GM21526 (cell line): ENCODE measurements around the gene SELENOW.
"Not testable (repeated sequence)": the region's sequence is repeated elsewhere in the genome, so short reads cannot be mapped to it uniquely, and the experiment has no call there.

Source experiments
- ATAC-seq: cut with Tn5 transposase; IDR thresholded peaks from one replicate; pipeline ENCODE4 v1.9.1; 2021; ENCODE audit warnings: moderate library complexity; ENCODE audit not compliant: unreplicated experiment, low FRiP score

The SELENOW gene

GRCh38 chr19:47778049-47778953, at the start of gene SELENOW:
Gene SELENOW (plus strand): TSS chr19:47778703. CDS start chr19:47778786, 83 bp downstream.
- no peak for ATAC-seq

- ATAC-seq = no peak
These were observed 49.1 kb upstream of the SELENOW start for GRCh38 chr19:47729468-47729798.

GRCh38 chr19:47729799-47730520, 48.5 kb upstream of the SELENOW start:
- ATAC-seq = no peak

- no peak for ATAC-seq
These were observed 48.0 kb upstream of the SELENOW start for GRCh38 chr19:47730521-47730889.

- no peak for ATAC-seq
These were observed 47.6 kb upstream of the SELENOW start for GRCh38 chr19:47730910-47731309.

- ATAC-seq = no peak
These were observed 43.4 kb upstream of the SELENOW start for GRCh38 chr19:47735131-47735530.

GRCh38 chr19:47740866-47741519, 37.5 kb upstream of the SELENOW start:
- no peak for ATAC-seq

GRCh38 chr19:47741544-47742140, 36.9 kb upstream of the SELENOW start:
- no peak for ATAC-seq

GRCh38 chr19:47742634-47743033, 35.9 kb upstream of the SELENOW start:
- ATAC-seq = no peak

GRCh38 chr19:47745010-47745901, 33.2 kb upstream of the SELENOW start, which contains the start of gene NOP53:
Gene NOP53 (plus strand): TSS chr19:47745546. CDS start chr19:47745560, 14 bp downstream.
- ATAC-seq = peak; percentile 52

GRCh38 chr19:47746129-47746528, 32.4 kb upstream of the SELENOW start:
- not testable (repeated sequence) for ATAC-seq

- no peak for ATAC-seq
These were observed 29.2 kb upstream of the SELENOW start for GRCh38 chr19:47749326-47749725.

GRCh38 chr19:47750752-47751151, 27.8 kb upstream of the SELENOW start:
- no peak for ATAC-seq

- ATAC-seq = no peak
These were observed 25.9 kb upstream of the SELENOW start for GRCh38 chr19:47752440-47753211.

- ATAC-seq = no peak
These were observed 24.1 kb upstream of the SELENOW start for GRCh38 chr19:47754206-47755064.

- ATAC-seq = no peak
These were observed 23.3 kb upstream of the SELENOW start for GRCh38 chr19:47755065-47755761.

- ATAC-seq = no peak
These were observed 22.5 kb upstream of the SELENOW start for GRCh38 chr19:47755762-47756626.
